ENCODE data around the gene FBXL7. TPM values are rescaled to one million over a fixed set of nuclear protein-coding genes. Genes with fewer than 3 reads are reported as not detected.

Gene FBXL7
- polyA plus RNA-seq, 1 donor (not counting 4 experiments of a cell fraction or from before 2014, with no cell fraction given) = 0.22 TPM

GRCh38 chr5:15595929-15596328, 95.9 kb downstream of the FBXL7 start:
- DNase-seq (ENCODE audit: low read depth, low spot score) = no peak
- Histone ChIP-seq H3K9me3 (ENCODE audit: control insufficient read depth, low read depth, low read length) (no peaks in the 10 kb centered on the region), H3K4me1 (ENCODE audit: control insufficient read depth, extremely low read depth, insufficient read depth, low read length) (no peaks in the 10 kb centered on the region), H3K9me1 (ENCODE audit: control insufficient read depth, extremely low read depth, insufficient read depth, low read length) (no peaks in the 10 kb centered on the region), H4K20me1 (ENCODE audit: control insufficient read depth, extremely low read depth, insufficient read depth, low read length) (no peaks in the 10 kb centered on the region), H3K27me3 (ENCODE audit: control insufficient read depth, extremely low read depth, insufficient read depth, low read length) (no peaks in the 10 kb centered on the region), H3K9ac (ENCODE audit: control insufficient read depth, extremely low read depth, insufficient read depth, low read length) (no peak overlapping the region), H3K36me3 (ENCODE audit: control insufficient read depth in 2 of 2, extremely low read depth in 1 of 2, insufficient read depth in 2 of 2, low read length in 2 of 2) (no peaks in the 10 kb centered on the region), H2AFZ (ENCODE audit: control insufficient read depth, low read length) (no peak overlapping the region), H3K4me3 (ENCODE audit: control insufficient read depth in 2 of 3, extremely low read depth in 1 of 3, insufficient read depth in 2 of 3, low read depth in 1 of 3, low read length in 3 of 3) (no peak overlapping the region), H3K27ac (ENCODE audit: control insufficient read depth, insufficient read depth, low read length) (no peak overlapping the region), H3K4me2 (ENCODE audit: control insufficient read depth, extremely low read depth, insufficient read depth, low read depth, low read length) (no peak overlapping the region), H3K79me2 (ENCODE audit: control insufficient read depth, insufficient read depth, low read length) (no peaks in the 10 kb centered on the region)
- dilution Hi-C loops (cut with MboI; ENCODE audit: extremely low pct_ligation_motif_present, low sequenced_read_pairs) = no loop called here
- no peak for TF ChIP-seq CTCF (optimal IDR thresholded peaks at IDR 0.05 in 1 of 3, IDR thresholded peaks at IDR 0.05 in 1 of 3, conservative IDR thresholded peaks at IDR 0.05 in 1 of 3; ENCODE audit: extremely low read depth in 1 of 3, insufficient read depth in 2 of 3, low read length in 3 of 3)
- no peak for FAIRE-seq

- H3K27me3 ChIP-seq (ENCODE audit: control insufficient read depth, extremely low read depth, insufficient read depth, low read length) = no peaks in the 10 kb centered on the region
- H2AFZ ChIP-seq (ENCODE audit: control insufficient read depth, low read length) = no peak overlapping the region
- no peaks in the 10 kb centered on the region for H3K9me3 ChIP-seq (ENCODE audit: control insufficient read depth, low read depth, low read length)
- no peak overlapping the region for H3K9ac ChIP-seq (ENCODE audit: control insufficient read depth, extremely low read depth, insufficient read depth, low read length)
- TF ChIP-seq CTCF (optimal IDR thresholded peaks at IDR 0.05 in 1 of 3, IDR thresholded peaks at IDR 0.05 in 1 of 3, conservative IDR thresholded peaks at IDR 0.05 in 1 of 3; ENCODE audit: extremely low read depth in 1 of 3, insufficient read depth in 2 of 3, low read length in 3 of 3) = no peak
- TF ChIP-seq EZH2 (IDR thresholded peaks at IDR 0.05; ENCODE audit: low read length) = no peak
- H3K9me1 ChIP-seq (ENCODE audit: control insufficient read depth, extremely low read depth, insufficient read depth, low read length) = no peaks in the 10 kb centered on the region
- no peaks in the 10 kb centered on the region for H3K36me3 ChIP-seq (ENCODE audit: control insufficient read depth in 2 of 2, extremely low read depth in 1 of 2, insufficient read depth in 2 of 2, low read length in 2 of 2)
- no peak overlapping the region for H3K4me2 ChIP-seq (ENCODE audit: control insufficient read depth, extremely low read depth, insufficient read depth, low read depth, low read length)
- H3K27ac ChIP-seq (ENCODE audit: control insufficient read depth, insufficient read depth, low read length) = no peak overlapping the region
- FAIRE-seq (no peak), DNase-seq (ENCODE audit: low read depth, low spot score) (no peak)
- no peak overlapping the region for H3K4me3 ChIP-seq (ENCODE audit: control insufficient read depth in 2 of 3, extremely low read depth in 1 of 3, insufficient read depth in 2 of 3, low read depth in 1 of 3, low read length in 3 of 3)
- dilution Hi-C loops (cut with MboI; ENCODE audit: extremely low pct_ligation_motif_present, low sequenced_read_pairs) = no loop called here
- no peaks in the 10 kb centered on the region for H4K20me1 ChIP-seq (ENCODE audit: control insufficient read depth, extremely low read depth, insufficient read depth, low read length)
- no peaks in the 10 kb centered on the region for H3K79me2 ChIP-seq (ENCODE audit: control insufficient read depth, insufficient read depth, low read length)
- no peaks in the 10 kb centered on the region for H3K4me1 ChIP-seq (ENCODE audit: control insufficient read depth, extremely low read depth, insufficient read depth, low read length)
These were observed 97.0 kb downstream of the FBXL7 start for GRCh38 chr5:15596936-15597335.
